HL-60/S4 (cell line): Measurements from ENCODE around the gene GRM7.

ENCODE experiments used
- in situ Hi-C: fragments of 300-500 bp; cut with MboI; formaldehyde crosslinking; loops from 2 replicates; pipeline ENCODE4 v1.14.3; 2022; ENCODE audit warnings: low sequenced_read_pairs

Gene GRM7

DNA sequence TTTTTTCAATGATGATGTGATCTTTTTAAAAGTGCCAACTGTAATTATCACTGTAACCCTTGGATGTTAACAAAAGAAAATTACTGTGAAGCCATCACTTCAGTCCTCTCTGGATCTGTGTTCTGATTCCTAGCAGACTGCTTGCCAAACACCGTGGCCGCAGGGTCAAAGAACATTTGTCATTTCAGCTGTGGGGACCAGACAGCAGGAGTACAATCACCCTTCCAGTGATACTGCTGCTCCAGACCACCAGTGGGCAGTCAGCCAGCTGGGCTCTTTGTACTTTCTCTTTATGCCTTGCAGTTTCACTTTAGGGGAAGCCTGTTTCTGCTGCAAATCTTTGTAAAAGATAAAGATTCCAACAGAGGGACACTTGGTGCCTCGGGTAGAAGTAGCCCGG, 770.0 kb downstream of the GRM7 start:
- in situ Hi-C loops = no loop called here

GRCh38 chr3:7632305-7632704, 771.4 kb downstream of the GRM7 start:
- in situ Hi-C loops = no loop called here

GRCh38 chr3:7637694-7638093, 776.8 kb downstream of the GRM7 start:
- in situ Hi-C loops = no loop called here

GRCh38 chr3:7638103-7638502, 777.2 kb downstream of the GRM7 start:
- in situ Hi-C loops = no loop called here

DNA sequence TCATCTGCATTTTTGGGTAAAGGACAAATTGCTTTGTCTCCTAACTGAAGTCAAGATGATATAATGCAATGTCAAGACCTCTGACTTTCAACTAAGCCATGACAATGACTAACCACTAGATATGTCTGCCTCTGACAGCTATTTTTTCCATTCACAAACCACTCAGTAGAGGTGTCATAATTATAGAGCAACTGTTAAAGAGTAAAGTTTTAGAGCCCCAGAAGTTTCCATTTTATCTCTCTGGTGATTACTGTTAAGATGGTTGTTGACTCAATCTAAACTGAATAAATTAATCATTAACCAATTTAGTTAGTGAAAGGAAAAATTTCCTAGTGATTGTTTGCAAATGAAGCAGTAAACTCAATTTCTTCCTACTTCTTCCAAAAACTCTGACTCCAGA, 779.9 kb downstream of the GRM7 start:
- in situ Hi-C loops = no loop called here

- in situ Hi-C loops = no loop called here
Measured at GRCh38 chr3:7646851-7647250, 785.9 kb downstream of the GRM7 start.

DNA sequence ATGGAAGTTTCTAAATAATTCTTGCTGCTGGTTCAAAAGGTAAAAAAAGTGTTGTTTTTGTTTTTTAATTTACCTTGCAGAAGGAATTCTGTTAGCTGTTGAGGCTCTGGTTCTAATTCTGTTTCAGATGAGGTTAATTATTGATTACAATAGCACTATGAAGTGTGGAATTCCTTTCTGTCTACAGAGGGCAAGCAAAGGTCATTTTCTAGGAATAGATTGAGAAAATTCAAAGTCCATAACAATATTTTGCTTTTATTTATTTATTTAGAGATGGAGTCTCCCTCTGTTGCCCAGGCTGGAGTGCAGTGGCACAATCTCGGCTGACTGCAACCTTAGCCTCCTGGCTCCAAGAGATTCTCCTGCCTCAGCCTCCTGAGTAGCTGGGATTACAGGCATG, 789.6 kb downstream of the GRM7 start:
- in situ Hi-C loops = no loop called here

DNA sequence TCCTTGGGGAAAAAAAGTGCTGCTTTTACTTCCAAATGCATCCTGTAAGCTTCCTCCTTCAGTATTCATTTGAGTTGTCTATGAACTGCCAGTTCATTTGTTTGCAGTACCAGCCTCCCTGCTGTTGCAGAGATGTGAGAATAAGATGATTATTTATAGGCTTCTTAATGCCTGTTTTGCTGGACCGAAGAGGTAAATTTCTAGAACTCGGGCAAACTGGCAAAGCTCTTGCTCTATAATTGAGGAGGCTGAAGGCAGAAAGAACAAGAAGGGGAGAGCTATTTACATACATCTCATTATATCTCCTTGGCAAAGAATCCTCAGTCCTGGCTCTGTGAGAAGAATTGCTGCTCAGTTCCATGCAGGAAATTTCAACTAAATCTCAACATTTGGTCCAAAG, 790.4 kb downstream of the GRM7 start:
- in situ Hi-C loops = no loop called here

GRCh38 chr3:7657214-7658112, 796.5 kb downstream of the GRM7 start:
- in situ Hi-C loops = no loop called here

DNA sequence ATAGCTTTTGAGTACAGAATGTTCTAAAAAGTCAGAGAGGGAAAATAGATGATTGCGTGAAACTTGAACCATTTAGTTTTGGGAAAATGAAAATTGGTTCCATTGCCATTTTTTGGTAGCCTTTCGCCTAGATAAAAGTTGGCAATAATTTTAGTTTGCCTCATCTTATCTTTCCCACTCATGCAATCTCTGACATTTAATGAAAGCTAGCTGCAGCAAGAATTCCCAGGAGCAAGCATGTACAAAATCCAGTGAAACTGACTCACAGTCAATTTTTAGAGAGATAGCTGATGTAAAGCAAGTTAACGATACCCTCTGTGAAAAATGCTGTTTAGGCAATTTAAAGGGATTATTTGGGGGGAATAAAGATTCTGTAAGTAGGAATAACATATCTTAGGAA, 797.4 kb downstream of the GRM7 start:
- in situ Hi-C loops = no loop called here

- in situ Hi-C loops = no loop called here
Measured at GRCh38 chr3:7659079-7659478, 798.2 kb downstream of the GRM7 start.

- in situ Hi-C loops = no loop called here
Measured at GRCh38 chr3:7663771-7664170, 802.9 kb downstream of the GRM7 start.

DNA sequence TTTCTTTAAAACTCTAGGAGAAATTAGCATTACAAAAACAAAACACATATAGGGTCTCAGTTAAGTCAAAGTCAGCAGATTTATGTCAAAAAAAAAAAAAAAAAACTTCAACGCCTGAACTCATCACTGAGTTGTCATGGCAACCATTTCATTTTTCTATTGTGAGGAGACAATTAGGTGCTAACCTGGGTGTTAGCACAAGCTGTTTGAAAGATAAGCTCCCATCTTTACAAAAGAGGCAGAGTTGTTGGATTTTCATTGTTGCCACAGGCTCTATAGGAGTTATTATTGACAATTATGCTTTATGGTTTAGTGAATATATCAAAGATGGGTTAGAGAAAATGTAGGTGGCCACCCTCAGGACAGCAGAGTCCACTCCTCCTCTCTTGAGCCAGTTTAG, 806.9 kb downstream of the GRM7 start:
- in situ Hi-C loops = no loop called here

GRCh38 chr3:7669641-7670040, 808.7 kb downstream of the GRM7 start:
- in situ Hi-C loops = no loop called here

GRCh38 chr3:7678521-7678920, 817.6 kb downstream of the GRM7 start:
- in situ Hi-C loops = no loop called here

DNA sequence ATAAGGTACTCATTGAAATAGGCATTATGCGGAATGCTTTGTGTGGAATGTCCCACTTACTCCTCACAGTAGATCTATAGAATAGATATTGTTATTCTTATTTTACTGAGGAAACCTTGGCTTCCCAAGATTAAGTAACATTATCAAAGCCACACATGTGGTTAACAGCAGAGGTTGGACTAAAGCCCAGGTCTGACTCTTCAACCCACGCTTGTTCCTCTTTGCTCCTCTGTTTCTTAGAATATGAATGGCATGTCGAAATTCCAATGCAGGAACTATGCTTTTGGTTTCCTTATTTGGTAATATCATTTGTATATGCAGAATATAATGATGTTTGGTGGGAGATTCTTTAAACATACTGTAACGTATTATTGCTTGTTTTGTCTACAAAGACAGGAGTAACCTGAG, 821.9 kb downstream of the GRM7 start:
- in situ Hi-C loops = no loop called here

DNA sequence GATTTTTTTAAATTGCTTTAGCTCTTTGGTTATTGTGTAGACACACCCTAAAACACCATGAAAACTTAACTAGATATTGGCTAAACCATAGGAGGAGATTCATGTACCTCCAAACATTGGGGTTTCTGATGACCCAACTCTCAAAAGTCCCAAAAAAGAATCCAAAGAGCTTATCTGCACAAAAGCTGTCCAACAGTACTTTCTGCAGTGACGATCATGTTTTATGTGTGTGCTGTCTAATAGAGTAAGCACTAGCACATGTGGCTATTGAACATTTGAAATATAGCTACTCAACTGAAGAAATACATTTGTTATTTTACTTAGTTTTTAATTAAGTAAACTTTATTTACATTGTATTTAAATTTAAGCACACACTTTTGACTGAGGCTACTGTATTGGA, 822.5 kb downstream of the GRM7 start:
- in situ Hi-C loops = no loop called here

GRCh38 chr3:7684182-7684715, 823.3 kb downstream of the GRM7 start:
- in situ Hi-C loops = no loop called here

DNA sequence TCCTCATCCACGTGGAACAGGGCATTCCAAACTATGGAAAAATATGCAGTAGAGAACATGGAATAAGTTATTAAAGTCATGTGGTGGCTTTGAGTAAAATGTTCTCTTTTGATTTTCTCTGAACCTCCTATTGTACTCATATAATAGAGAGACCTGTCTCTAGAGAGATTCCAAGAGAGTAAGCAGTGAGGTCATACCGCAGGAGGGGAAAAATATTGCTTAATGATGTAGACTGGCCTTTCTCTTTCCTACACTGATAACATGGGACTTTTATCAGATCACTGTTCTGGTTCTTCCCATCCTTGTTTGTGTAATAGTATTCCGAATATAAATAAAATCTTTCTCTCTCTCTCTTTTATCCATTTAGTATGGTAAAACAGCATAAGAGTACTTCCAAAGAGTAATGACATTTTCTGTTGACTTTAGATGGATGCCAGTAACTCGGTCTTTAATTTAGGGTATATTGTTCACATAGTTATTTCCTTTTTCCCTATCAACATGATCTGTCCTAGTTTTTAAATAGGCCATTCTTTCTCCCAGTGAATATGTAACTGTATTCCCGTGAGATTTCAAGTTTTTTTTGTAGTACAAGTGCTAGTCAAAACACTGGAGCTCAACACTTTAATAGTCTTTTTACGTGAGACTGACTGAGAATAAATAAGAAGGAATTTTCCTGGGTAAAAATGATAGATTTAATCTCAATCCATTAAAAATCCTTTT, 826.7 kb downstream of the GRM7 start:
- in situ Hi-C loops = no loop called here

DNA sequence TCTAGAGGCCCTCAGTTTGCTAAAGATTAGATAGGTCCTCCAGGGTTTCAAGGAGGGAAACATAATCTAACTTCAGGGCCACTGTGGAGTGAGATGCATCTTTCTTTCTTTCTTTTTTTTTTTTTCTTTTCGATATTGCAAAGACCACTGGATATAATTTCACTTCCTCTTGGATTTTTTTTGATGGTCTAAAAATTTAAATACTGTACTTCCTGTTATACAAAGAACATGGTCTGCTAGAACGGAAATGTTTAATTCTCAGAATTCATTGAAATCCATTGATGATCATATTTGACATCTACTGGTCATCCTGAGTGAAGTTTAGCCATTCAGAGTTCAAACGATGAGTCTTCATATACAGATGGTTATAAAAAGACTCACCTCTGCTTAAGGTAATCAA, 832.0 kb downstream of the GRM7 start:
- in situ Hi-C loops = no loop called here

DNA sequence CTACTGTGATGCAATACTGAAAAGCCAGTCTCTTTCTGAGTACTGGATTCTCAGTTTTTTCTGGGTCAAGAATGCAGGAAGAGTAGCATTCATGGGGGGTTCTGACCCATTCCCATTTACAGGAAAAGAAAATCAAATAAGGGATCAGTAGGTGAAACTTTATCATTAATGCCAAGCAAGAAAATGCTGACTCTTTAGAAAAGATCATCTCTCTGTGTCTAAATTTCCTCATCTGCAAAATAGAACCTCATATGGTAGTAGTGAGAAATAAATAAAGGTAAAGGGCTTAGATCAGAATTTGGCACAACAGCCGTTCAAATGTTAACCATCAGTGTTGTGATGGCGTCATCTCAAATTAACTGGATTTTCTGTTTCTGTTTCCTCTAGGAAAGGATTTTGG, 833.1 kb downstream of the GRM7 start:
- in situ Hi-C loops = no loop called here

DNA sequence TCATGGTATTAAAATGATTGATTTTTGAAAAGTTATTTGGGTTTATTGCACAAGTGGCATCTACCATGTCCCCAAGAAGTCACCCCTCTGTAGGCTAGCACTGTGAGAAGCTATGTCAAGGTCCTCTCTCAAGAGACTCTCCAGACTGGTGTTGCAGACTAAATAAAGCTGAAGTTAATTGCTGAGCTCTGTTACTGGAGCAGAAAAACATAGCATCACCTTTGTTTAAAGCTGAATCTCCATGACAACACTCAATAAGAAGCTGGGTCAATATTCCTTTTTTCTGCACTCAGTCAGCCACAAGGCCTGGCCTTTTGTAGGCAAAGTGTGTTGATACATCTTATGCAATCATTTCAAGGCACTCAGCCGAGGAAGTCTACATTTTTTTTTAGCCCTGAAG, 834.1 kb downstream of the GRM7 start:
- in situ Hi-C loops = no loop called here
